ENCODE data around the gene NFE2L1. TPM values are rescaled to one million over a fixed set of nuclear protein-coding genes. Genes with fewer than 3 reads are reported as not detected.
A peak's percentile ranks its signal among the peaks of the same experiment; 100 is the strongest.

The NFE2L1 gene
- total and polyA plus RNA-seq, 9 of the 15 experiments (the other 6 are each of a cell fraction or from before 2014, with no cell fraction given) = 2.0 to 68.6 (median 39.7) TPM

DNA sequence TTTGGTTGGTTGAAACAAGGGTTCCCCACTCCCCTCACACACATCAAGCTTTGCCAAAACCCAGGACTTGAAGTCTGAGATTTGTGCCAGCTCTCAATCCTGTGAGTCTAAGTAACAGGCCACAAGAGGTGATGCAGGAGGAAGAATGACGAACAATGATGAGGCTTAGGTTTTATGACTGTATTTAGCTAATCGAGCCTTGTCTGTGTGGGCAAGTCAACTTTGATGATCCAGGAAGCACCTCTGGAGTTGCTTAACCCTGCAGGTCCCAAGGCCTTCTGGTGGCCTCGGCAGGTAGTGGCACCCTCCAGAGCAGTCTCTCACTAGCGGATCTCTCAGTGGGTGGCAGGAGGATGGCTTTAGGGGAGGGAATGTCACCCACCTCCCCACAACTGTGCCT, 48.6 kb upstream of the NFE2L1 start:
- H2AFZ ChIP-seq (ENCODE audit: low read depth, low read length) = peak overlapping the region; percentile 41; the same call in 1 of the 2 replicates
- no peak overlapping the region for H3K4me2 ChIP-seq (ENCODE audit: insufficient read depth, low read length)
- H3K4me1 ChIP-seq (replicated peaks in 1 of 2; ENCODE audit: control insufficient read depth in 2 of 2, insufficient read depth in 2 of 2, low read length in 2 of 2) = peaks cover 31% of the 10 kb centered on the region in 2 experiments
- no TSS peak for BruUV-seq (replicated peaks)
- DNase-seq (ENCODE audit: extremely low read depth in 1 of 4, low spot score in 3 of 4) (no peak), ATAC-seq (peak; percentile 45; the same call in 2 of the 3 replicates), FAIRE-seq (no peak)
- H3K9ac ChIP-seq (ENCODE audit: insufficient read depth in 1 of 2, low read depth in 2 of 2, low read length in 2 of 2) = no peak overlapping the region
- no peaks in the 10 kb centered on the region for H4K20me1 ChIP-seq (replicated peaks; ENCODE audit: control insufficient read depth, insufficient read depth, low read length)
- no peaks in the 10 kb centered on the region for H3K9me3 ChIP-seq (replicated peaks; ENCODE audit: control insufficient read depth, insufficient read depth, low read depth, low read length)
- intact Hi-C loops (cut with micrococcal nuclease) = no loop called here
- no peaks in the 10 kb centered on the region for H3K79me2 ChIP-seq (ENCODE audit: control insufficient read depth, insufficient read depth, low read length)
- H3K27me3 ChIP-seq (ENCODE audit: control insufficient read depth in 2 of 2, insufficient read depth in 2 of 2, low read length in 2 of 2) = no peaks in the 10 kb centered on the region
- H3K27ac ChIP-seq (ENCODE audit: extremely low read depth, low read depth, low read length) = no peak overlapping the region
- WGBS (ENCODE audit: insufficient coverage, low coverage, missing lambda C conversion rate) = 39% methylated on average over 4 of the region's 4 CpGs
- H3K9me1 ChIP-seq (ENCODE audit: control insufficient read depth, insufficient read depth, low read length) = no peaks in the 10 kb centered on the region
- POLR2A ChIA-PET = interaction anchor here (0.7 to 1.7 kb wide), 6 partner anchors 10 to 43 kb away, joined by 3 to 8 read pairs (median 4); no protein-coding TSS in a partner anchor
- in situ Hi-C loops (cut with MboI) = no loop called here
- CTCF ChIA-PET (ENCODE audit: low intra/inter-chr PET ratio) = no interaction called here
- no peaks in the 10 kb centered on the region for H3K36me3 ChIP-seq (ENCODE audit: control insufficient read depth, insufficient read depth, low read length)
- TF ChIP-seq ZEB2 (IDR thresholded peaks at IDR 0.05) (no peak), CEBPG (CRISPR knock-in tag; IDR thresholded peaks at IDR 0.05) (peak; percentile 43; the same call in 1 of the 2 replicates), CEBPG (tag; conservative IDR thresholded peaks at IDR 0.05 in 1 of 2, IDR thresholded peaks at IDR 0.05 in 1 of 2) (no peak), CTCF (IDR thresholded peaks at IDR 0.05 in 2 of 3, conservative IDR thresholded peaks at IDR 0.05 in 1 of 3; ENCODE audit: insufficient read depth in 2 of 3, low read depth in 1 of 3, low read length in 3 of 3) (0 out of 6 replicates have a peak, but pooled peaks of 1 of the 3 experiments have one; percentile 30), CEBPB (tag; IDR thresholded peaks at IDR 0.05) (0 out of 2 replicates have a peak, but pooled peaks have one; percentile 36), MEIS2 (IDR thresholded peaks at IDR 0.05; ENCODE audit: partially characterized antibody) (no peak), MITF (IDR thresholded peaks at IDR 0.05) (no peak)
- TF ChIP-seq, protein P1, sequence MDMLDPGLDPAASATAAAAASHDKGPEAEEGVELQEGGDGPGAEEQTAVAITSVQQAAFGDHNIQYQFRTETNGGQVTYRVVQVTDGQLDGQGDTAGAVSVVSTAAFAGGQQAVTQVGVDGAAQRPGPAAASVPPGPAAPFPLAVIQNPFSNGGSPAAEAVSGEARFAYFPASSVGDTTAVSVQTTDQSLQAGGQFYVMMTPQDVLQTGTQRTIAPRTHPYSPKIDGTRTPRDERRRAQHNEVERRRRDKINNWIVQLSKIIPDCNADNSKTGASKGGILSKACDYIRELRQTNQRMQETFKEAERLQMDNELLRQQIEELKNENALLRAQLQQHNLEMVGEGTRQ (CRISPR knock-in tag; IDR thresholded peaks at IDR 0.05) = no peak
- TF ChIP-seq, protein P2, sequence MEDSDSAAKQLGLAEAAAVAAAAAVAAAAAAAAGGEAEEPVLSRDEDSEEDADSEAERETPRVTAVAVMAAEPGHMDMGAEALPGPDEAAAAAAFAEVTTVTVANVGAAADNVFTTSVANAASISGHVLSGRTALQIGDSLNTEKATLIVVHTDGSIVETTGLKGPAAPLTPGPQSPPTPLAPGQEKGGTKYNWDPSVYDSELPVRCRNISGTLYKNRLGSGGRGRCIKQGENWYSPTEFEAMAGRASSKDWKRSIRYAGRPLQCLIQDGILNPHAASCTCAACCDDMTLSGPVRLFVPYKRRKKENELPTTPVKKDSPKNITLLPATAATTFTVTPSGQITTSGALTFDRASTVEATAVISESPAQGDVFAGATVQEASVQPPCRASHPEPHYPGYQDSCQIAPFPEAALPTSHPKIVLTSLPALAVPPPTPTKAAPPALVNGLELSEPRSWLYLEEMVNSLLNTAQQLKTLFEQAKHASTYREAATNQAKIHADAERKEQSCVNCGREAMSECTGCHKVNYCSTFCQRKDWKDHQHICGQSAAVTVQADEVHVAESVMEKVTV (CRISPR knock-in tag; IDR thresholded peaks at IDR 0.05) = no peak
- TF ChIP-seq, protein P3, sequence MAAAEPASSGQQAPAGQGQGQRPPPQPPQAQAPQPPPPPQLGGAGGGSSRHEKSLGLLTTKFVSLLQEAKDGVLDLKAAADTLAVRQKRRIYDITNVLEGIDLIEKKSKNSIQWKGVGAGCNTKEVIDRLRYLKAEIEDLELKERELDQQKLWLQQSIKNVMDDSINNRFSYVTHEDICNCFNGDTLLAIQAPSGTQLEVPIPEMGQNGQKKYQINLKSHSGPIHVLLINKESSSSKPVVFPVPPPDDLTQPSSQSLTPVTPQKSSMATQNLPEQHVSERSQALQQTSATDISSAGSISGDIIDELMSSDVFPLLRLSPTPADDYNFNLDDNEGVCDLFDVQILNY (CRISPR knock-in tag; IDR thresholded peaks at IDR 0.05) = no peak
- H3K4me3 ChIP-seq = no peak overlapping the region
